H1 (cell line): ENCODE measurements around the gene TMEM238. TPM values are rescaled to one million over a fixed set of nuclear protein-coding genes. Genes with fewer than 3 reads are reported as not detected.

Experiments
- CTCF ChIA-PET: fragments of 300-600 bp; sonication (Branson Sonifier 250); formaldehyde crosslinking; loops from one replicate; lab custom pipeline; 2021; ENCODE audit not compliant: partially characterized antibody; lab: Charles Lee
- POLR2A ChIA-PET: fragments of 300-600 bp; sonication (Branson Sonifier 250); formaldehyde crosslinking; loops from one replicate; lab custom pipeline; 2021; ENCODE audit warnings: inconsistent platforms; ENCODE audit not compliant: partially characterized antibody; lab: Charles Lee
- DNase-seq, 2 experiments: peaks; one replicate each; pipeline versions ENCODE4 v3.0.0 to v3.0.0-alpha.2; 2010 to 2022; ENCODE audit warnings: low spot score in 2 of 2, low read depth in 1 of 2, mixed read lengths in 1 of 2
- FAIRE-seq: peaks from 2 replicates; lab custom pipeline; 2011; peaks lifted over from hg19 to GRCh38; lab: Jason Lieb, UNC
- H2AFZ ChIP-seq: 2 replicates; pipeline ENCODE4 v1.8.1; 2012; ENCODE audit warnings: low read length, inconsistent platforms
- H2AK5ac ChIP-seq: 2 replicates; pipeline ENCODE4 v1.6.1; 2013; ENCODE audit warnings: low read depth, low read length
- H2BK120ac ChIP-seq: replicated peaks from 2 replicates; pipeline ENCODE3; 2013; ENCODE audit warnings: low read depth, low read length, inconsistent platforms
- H2BK12ac ChIP-seq: 2 replicates; pipeline ENCODE4 v1.6.1; 2013; ENCODE audit warnings: low read depth, low read length
- H2BK15ac ChIP-seq: 2 replicates; pipeline ENCODE4 v1.6.1; 2013; ENCODE audit warnings: low read length
- H2BK20ac ChIP-seq: 2 replicates; pipeline ENCODE4 v1.6.1; 2013; ENCODE audit warnings: low read length
- H2BK5ac ChIP-seq: 2 replicates; pipeline ENCODE4 v1.6.1; 2013; ENCODE audit warnings: low read depth, low read length
- H3K14ac ChIP-seq: 2 replicates; pipeline ENCODE4 v1.6.1; 2013; ENCODE audit warnings: inconsistent platforms; ENCODE audit not compliant: insufficient read length
- H3K18ac ChIP-seq: 2 replicates; pipeline ENCODE4 v1.6.1; 2013; ENCODE audit warnings: low read length; ENCODE audit errors: extremely low read depth
- H3K23ac ChIP-seq: 2 replicates; pipeline ENCODE4 v1.6.1; 2013; ENCODE audit warnings: inconsistent platforms; ENCODE audit not compliant: insufficient read length
- H3K23me2 ChIP-seq: 2 replicates; pipeline ENCODE4 v1.6.1; 2013; ENCODE audit warnings: low read depth, low read length
- H3K27ac ChIP-seq: 2 replicates; pipeline ENCODE4 v1.6.1; 2011; ENCODE audit warnings: low read depth, low read length, inconsistent platforms
- H3K27me3 ChIP-seq, 4 experiments: replicated peaks in 1 of 4; 1 replicate in 1 of 4; 2 replicates in 3 of 4; pipeline versions ENCODE4 v1.6.1 to v1.8.1; 2011 to 2013; ENCODE audit warnings: low read length in 3 of 4, mild to moderate bottlenecking in 3 of 4, inconsistent platforms in 2 of 4, mixed read lengths in 2 of 4, moderate library complexity in 1 of 4; ENCODE audit not compliant: control insufficient read depth in 3 of 4, insufficient read depth in 3 of 4; ENCODE audit errors: extremely low read depth in 1 of 4
- H3K36me3 ChIP-seq, 4 experiments: 2 replicates each; pipeline versions ENCODE4 v1.6.1 to v1.8.1; 2011 to 2013; ENCODE audit warnings: mild to moderate bottlenecking in 4 of 4, low read length in 3 of 4, moderate library complexity in 2 of 4, control low read depth in 1 of 4, inconsistent platforms in 1 of 4; ENCODE audit not compliant: insufficient read depth in 4 of 4, control insufficient read depth in 2 of 4
- H3K4ac ChIP-seq: replicated peaks from 2 replicates; pipeline ENCODE3; 2013; ENCODE audit warnings: low read length, low read depth, mixed read lengths, inconsistent platforms; ENCODE audit not compliant: insufficient read length
- H3K4me1 ChIP-seq, 4 experiments: replicated peaks in 1 of 4; 1 replicate in 1 of 4; 2 replicates in 3 of 4; pipeline versions ENCODE4 v1.6.1 to v1.8.1; 2011 to 2013; ENCODE audit warnings: low read length in 3 of 4, inconsistent platforms in 2 of 4, mixed read lengths in 1 of 4; ENCODE audit not compliant: insufficient read depth in 4 of 4, control insufficient read depth in 3 of 4
- H3K4me2 ChIP-seq, 2 experiments: 2 replicates each; pipeline versions ENCODE4 v1.6.1 to v1.8.1; 2011 to 2013; ENCODE audit warnings: low read depth in 2 of 2, low read length in 2 of 2, control low read depth in 1 of 2, inconsistent platforms in 1 of 2, mild to moderate bottlenecking in 1 of 2; ENCODE audit not compliant: insufficient read depth in 1 of 2
- H3K4me3 ChIP-seq, 4 experiments: fragments of 200-600, 300-600 bp in 1 of 4; sonication (generic), shearing (Covaris generic), sonication (Bioruptor Twin) in 1 of 4; 2 replicates each; pipeline versions ENCODE4 v1.5.1 to v1.8.1; 2011 to 2016; ENCODE audit warnings: low read length in 4 of 4, low read depth in 3 of 4, control low read depth in 2 of 4, inconsistent platforms in 2 of 4, mild to moderate bottlenecking in 2 of 4, mixed read lengths in 1 of 4, moderate library complexity in 1 of 4; ENCODE audit not compliant: insufficient read depth in 2 of 4; ENCODE audit errors: extremely low read depth in 1 of 4
- H3K56ac ChIP-seq: replicated peaks from 2 replicates; pipeline ENCODE3; 2013; ENCODE audit warnings: low read depth, mild to moderate bottlenecking, mixed read lengths, low read length, inconsistent platforms; ENCODE audit not compliant: insufficient read length
- H3K79me1 ChIP-seq: 2 replicates; pipeline ENCODE4 v1.6.1; 2013; ENCODE audit warnings: low read depth, low read length, control low read depth
- H3K79me2 ChIP-seq, 2 experiments: 2 replicates each; pipeline versions ENCODE4 v1.6.1 to v1.8.1; 2012 to 2013; ENCODE audit warnings: low read length in 2 of 2, mild to moderate bottlenecking in 2 of 2, inconsistent platforms in 1 of 2; ENCODE audit not compliant: insufficient read depth in 2 of 2, control insufficient read depth in 1 of 2
- H3K9ac ChIP-seq, 4 experiments: replicated peaks in 1 of 4; 1 replicate in 1 of 4; 2 replicates in 3 of 4; pipeline versions ENCODE4 v1.6.1 to v1.8.1; 2011 to 2013; ENCODE audit warnings: low read depth in 3 of 4, low read length in 3 of 4, control low read depth in 2 of 4, mild to moderate bottlenecking in 2 of 4, moderate library complexity in 2 of 4, inconsistent platforms in 1 of 4; ENCODE audit errors: extremely low read depth in 1 of 4
- H3K9me3 ChIP-seq, 2 experiments: 2 replicates each; pipeline versions ENCODE4 v1.6.1 to v1.8.1; 2012 to 2013; ENCODE audit warnings: mild to moderate bottlenecking in 2 of 2, moderate library complexity in 2 of 2, control low read depth in 1 of 2, inconsistent platforms in 1 of 2, low read depth in 1 of 2, low read length in 1 of 2, mixed read lengths in 1 of 2; ENCODE audit not compliant: insufficient read depth in 2 of 2
- H4K20me1 ChIP-seq, 2 experiments: replicated peaks in 1 of 2; 2 replicates each; pipeline versions ENCODE3 to v1.8.1; 2011 to 2013; ENCODE audit warnings: inconsistent platforms in 2 of 2, low read length in 2 of 2, mild to moderate bottlenecking in 1 of 2; ENCODE audit not compliant: insufficient read depth in 2 of 2, control insufficient read depth in 1 of 2
- H4K5ac ChIP-seq: 2 replicates; pipeline ENCODE4 v1.6.1; 2013; ENCODE audit warnings: low read length, low read depth, mixed read lengths, inconsistent platforms; ENCODE audit not compliant: insufficient read length
- H4K8ac ChIP-seq: 2 replicates; pipeline ENCODE4 v1.8.0; 2013; ENCODE audit warnings: mild to moderate bottlenecking, moderate library complexity, low read length, inconsistent platforms; ENCODE audit not compliant: insufficient read depth; ENCODE audit errors: extremely low read depth
- H4K91ac ChIP-seq: replicated peaks from 2 replicates; pipeline ENCODE3; 2013; ENCODE audit warnings: low read length, mixed read lengths, inconsistent platforms; ENCODE audit not compliant: insufficient read length
- ASH2L ChIP-seq: fragments of 200-600, 300-600 bp; sonication (generic); IDR thresholded peaks from one replicate; pipeline ENCODE4 v1.7.1; 2017; ENCODE audit warnings: low read length
- BACH1 ChIP-seq: IDR thresholded peaks from 2 replicates; pipeline ENCODE4 v1.6.1; 2012; ENCODE audit warnings: low read length, improper control_type of control experiment
- BCL11A ChIP-seq, 2 experiments: IDR thresholded peaks; one replicate each; pipeline ENCODE4 v1.6.1; 2011; ENCODE audit warnings: low read depth in 2 of 2, low read length in 2 of 2, mild to moderate bottlenecking in 2 of 2
- CBX5 ChIP-seq: fragments of 300-800, 300-1000 bp; sonication (generic); IDR thresholded peaks from 2 replicates; pipeline ENCODE4 v1.7.1; 2016; ENCODE audit warnings: antibody characterized with exemption, low read length, low read depth
- CHD1 ChIP-seq: IDR thresholded peaks from 2 replicates; pipeline ENCODE4 v1.6.1; 2012; ENCODE audit warnings: low read depth, low read length, improper control_type of control experiment
- EGR1 ChIP-seq: IDR thresholded peaks from 2 replicates; pipeline ENCODE4 v1.6.1; 2011; ENCODE audit warnings: low read depth, low read length, borderline replicate concordance
- GABPA ChIP-seq: IDR thresholded peaks from 2 replicates; pipeline ENCODE4 v1.6.1; 2011; ENCODE audit warnings: mild to moderate bottlenecking, low read length, moderate library complexity, borderline replicate concordance; ENCODE audit not compliant: insufficient read depth
- HDAC6 ChIP-seq: IDR thresholded peaks from one replicate; pipeline ENCODE4 v1.7.1; 2012; ENCODE audit warnings: low read depth, mild to moderate bottlenecking, inconsistent platforms, low read length, moderate library complexity
- JUN ChIP-seq: IDR thresholded peaks from 2 replicates; pipeline ENCODE4 v1.6.1; 2011; ENCODE audit warnings: low read depth, mild to moderate bottlenecking, improper control_type of control experiment, low read length
- POU5F1 ChIP-seq: IDR thresholded peaks from 2 replicates; pipeline ENCODE4 v1.6.1; 2011; ENCODE audit warnings: low read depth, mild to moderate bottlenecking, low read length, moderate library complexity
- SP4 ChIP-seq: IDR thresholded peaks from 2 replicates; pipeline ENCODE4 v1.6.1; 2012; ENCODE audit warnings: low read length, inconsistent platforms
- TEAD4 ChIP-seq: IDR thresholded peaks from 2 replicates; pipeline ENCODE4 v1.6.1; 2012; ENCODE audit warnings: low read depth, low read length, inconsistent platforms, mixed read lengths
- YY1 ChIP-seq: IDR thresholded peaks from 2 replicates; pipeline ENCODE4 v1.6.1; 2011; ENCODE audit warnings: low read depth, mild to moderate bottlenecking, low read length
- WGBS, 2 experiments: shearing (Covaris generic) in 1 of 2; methylation state at CpG; one replicate each; pipeline versions ENCODE4 v1.1.6 to v1.1.7; 2013 to 2015; ENCODE audit warnings: low lambda C conversion rate in 2 of 2, mixed read lengths in 2 of 2, inconsistent platforms in 1 of 2, low coverage in 1 of 2, missing lambda C conversion rate in 1 of 2; ENCODE audit not compliant: insufficient replicate concordance in 2 of 2, insufficient coverage in 1 of 2, insufficient read length in 1 of 2; ENCODE audit errors: extremely low coverage in 1 of 2, missing lambda C conversion rate in 1 of 2; 5-methylcytosine and 5-hydroxymethylcytosine counted together
- polyA plus RNA-seq, 7 experiments: library from polyadenylated mRNA; depleted of rRNA in 3 of 7; stranded (reverse) in 5 of 7; unstranded in 2 of 7; fragments of >200 nt in 5 of 7; fragments of 200-250 nt in 2 of 7; gene quantifications; 1 replicate in 5 of 7; 2 replicates in 1 of 7; 4 replicates in 1 of 7; pipeline versions ENCODE4 v1.2.1 to v1.2.3, GENCODE V29; 2011 to 2013; ENCODE audit warnings: missing spikeins in 2 of 7, mixed read lengths in 2 of 7
- total RNA-seq: library from RNA; stranded (reverse); fragmentation: NEBNext Ultra II Directional; extraction: Animal tissue kit (Norgen Biotek cat#: 25700); gene quantifications from 2 replicates; pipeline ENCODE4 v1.2.1, GENCODE V29; 2021
- TF ChIP-seq, protein P1 (sequence below): IDR thresholded peaks from 2 replicates; pipeline ENCODE4 v1.6.1; 2012; ENCODE audit warnings: inconsistent platforms

TMEM238 gene
- total and polyA plus RNA-seq, 2 of the 8 experiments (the other 6 are each of a cell fraction or from before 2014, with no cell fraction given): 0.53 to 3.8 TPM

GRCh38 chr19:55398200-55398925, 14.3 kb upstream of the TMEM238 start:
- Histone ChIP-seq H2BK120ac (no peak overlapping the region), H3K36me3 (peaks cover 15 to 29% (median 25%) of the 10 kb centered on the region in 4 experiments; a peak in 7 of 8 replicates), H2BK12ac (no peak overlapping the region), H4K8ac (no peak overlapping the region), H3K79me1 (no peaks in the 10 kb centered on the region), H4K20me1 (peaks cover 16 to 21% of the 10 kb centered on the region in 2 experiments), H3K23ac (no peak overlapping the region), H3K79me2 (0 out of 4 replicates have a peak, but pooled peaks cover 0 to 4% of the 10 kb centered on the region in 2 experiments), H3K56ac (no peak overlapping the region), H3K14ac (no peak overlapping the region), H3K18ac (no peak overlapping the region; the same call in 1 of the 2 replicates), H3K4me3 (no peak overlapping the region), H2BK5ac (no peak overlapping the region), H2AK5ac (no peak overlapping the region), H3K23me2 (no peaks in the 10 kb centered on the region), H3K9ac (no peak overlapping the region), H3K4me1 (peaks cover 0 to under 1% (median under 1%) of the 10 kb centered on the region in 4 experiments; a peak in 4 of 7 replicates), H3K27me3 (no peaks in the 10 kb centered on the region), H4K91ac (no peak overlapping the region), H2BK15ac (no peak overlapping the region), H3K9me3 (no peaks in the 10 kb centered on the region), H3K27ac (no peak overlapping the region), H3K4ac (no peak overlapping the region), H2AFZ (no peak overlapping the region), H2BK20ac (no peak overlapping the region), H4K5ac (no peak overlapping the region), H3K4me2 (no peak overlapping the region)
- POLR2A ChIA-PET: interaction anchor here (0.9 to 34.6 kb wide), 12 partner anchors 4 to 206 kb away, joined by 3 to 874 read pairs (median 8); partner anchors contain the start of genes IL11, KMT5C, RPL28 and TMEM190
- 86% methylated on average over 12 of the region's 12 CpGs; no CpG with 5 or more reads in 1 of the 2 experiments for WGBS, 2 experiments
- FAIRE-seq: no peak
- CTCF ChIA-PET: interaction anchor here (1.1 to 3.5 kb wide), 4 partner anchors 19 to 106 kb away, joined by 4 to 16 read pairs (median 6); no protein-coding TSS in a partner anchor
- DNase-seq: no peak
- TF ChIP-seq, protein P1, sequence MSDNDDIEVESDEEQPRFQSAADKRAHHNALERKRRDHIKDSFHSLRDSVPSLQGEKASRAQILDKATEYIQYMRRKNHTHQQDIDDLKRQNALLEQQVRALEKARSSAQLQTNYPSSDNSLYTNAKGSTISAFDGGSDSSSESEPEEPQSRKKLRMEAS: no peak
- TF ChIP-seq ASH2L (no peak), EGR1 (no peak), YY1 (no peak), CBX5 (no peak), TEAD4 (no peak), BACH1 (no peak), JUN (no peak), HDAC6 (no peak), POU5F1 (no peak), GABPA (no peak), CHD1 (no peak), BCL11A (IDR thresholded peaks at IDR 0.05; ENCODE audit: low read depth in 2 of 2, low read length in 2 of 2) (no peak), SP4 (no peak)
